Esophagus (tissue), 2 donors: ENCODE measurements around the gene STOML2. TPM values are rescaled to one million over a fixed set of nuclear protein-coding genes. Genes with fewer than 3 reads are reported as not detected.
A peak's percentile ranks its signal among the peaks of the same experiment; 100 is the strongest.

Source experiments
- H3K27ac ChIP-seq, 2 donors: one replicate each; pipeline ENCODE4 v1.5.1; 2013; ENCODE audit warnings: low read depth in 2 of 2, mild to moderate bottlenecking in 2 of 2, inconsistent platforms in 1 of 2, low read length in 1 of 2, moderate library complexity in 1 of 2
- H3K27me3 ChIP-seq, 2 donors: one replicate each; pipeline ENCODE4 v1.6.1; 2013; ENCODE audit warnings: low read length in 2 of 2, control low read depth in 1 of 2, mild to moderate bottlenecking in 1 of 2; ENCODE audit not compliant: insufficient read depth in 2 of 2, control insufficient read depth in 1 of 2
- H3K36me3 ChIP-seq, 2 donors: one replicate each; pipeline ENCODE4 v1.6.1; 2013; ENCODE audit warnings: low read length in 1 of 2; ENCODE audit not compliant: control insufficient read depth in 2 of 2, insufficient read depth in 2 of 2
- H3K4me1 ChIP-seq, 2 donors: one replicate each; pipeline ENCODE4 v1.6.1; 2013; ENCODE audit warnings: low read length in 1 of 2; ENCODE audit not compliant: control insufficient read depth in 2 of 2, insufficient read depth in 2 of 2
- H3K4me3 ChIP-seq, 2 donors: one replicate each; pipeline ENCODE4 v1.5.1; 2013; ENCODE audit warnings: low read length in 2 of 2, mild to moderate bottlenecking in 2 of 2, low read depth in 1 of 2, moderate library complexity in 1 of 2
- H3K9me3 ChIP-seq, 2 donors: one replicate each; pipeline ENCODE4 v1.6.1; 2013; ENCODE audit warnings: mild to moderate bottlenecking in 2 of 2, low read depth in 1 of 2, low read length in 1 of 2, moderate library complexity in 1 of 2; ENCODE audit not compliant: control insufficient read depth in 2 of 2, insufficient read depth in 1 of 2
- WGBS, 2 donors: extraction: QIAGEN DNeasy Blood & Tissue Kit; methylation state at CpG; one replicate each; pipeline ENCODE4 v1.1.7; 2013; 5-methylcytosine and 5-hydroxymethylcytosine counted together
- polyA plus RNA-seq, 2 donors: library from polyadenylated mRNA; stranded (reverse); fragments of 200-250 nt; gene quantifications; one replicate each; pipeline ENCODE4 v1.2.3, GENCODE V29; 2013
- donor health status: healthy with polysubstance abuse.
- donor health status: Bipolar disorder and iron deficiency.

The STOML2 gene
- polyA plus RNA-seq, 2 donors = 32.9 to 107 TPM

- no peaks in the 10 kb centered on the region for H3K4me1 ChIP-seq
- H3K36me3 ChIP-seq = peaks cover 55 to 64% of the 10 kb centered on the region in 2 donors
- H3K9me3 ChIP-seq = no peaks in the 10 kb centered on the region
- 94% methylated on average over 10 of the region's 10 CpGs for WGBS, 2 donors
- no peaks in the 10 kb centered on the region for H3K27me3 ChIP-seq
- H3K4me3 ChIP-seq = no peak overlapping the region
- H3K27ac ChIP-seq = no peak overlapping the region
These were observed 43.5 kb downstream of the STOML2 start for GRCh38 chr9:35059438-35059837.

- H3K4me3 ChIP-seq = no peak overlapping the region
- no peak overlapping the region for H3K27ac ChIP-seq
- no peaks in the 10 kb centered on the region for H3K27me3 ChIP-seq
- no peaks in the 10 kb centered on the region for H3K9me3 ChIP-seq
- 96 to 97% methylated on average over 8 of the region's 8 CpGs for WGBS, 2 donors
- peaks cover 35 to 47% of the 10 kb centered on the region in 2 donors for H3K36me3 ChIP-seq
- H3K4me1 ChIP-seq = no peaks in the 10 kb centered on the region
These were observed 45.7 kb downstream of the STOML2 start for GRCh38 chr9:35057271-35057620.

GRCh38 chr9:35056571-35057270 lies 46.2 kb downstream of the STOML2 start:
- Histone ChIP-seq H3K4me3 (no peak overlapping the region), H3K36me3 (peaks cover 30 to 42% of the 10 kb centered on the region in 2 donors)
- 91 to 95% methylated on average over 9 of the region's 9 CpGs for WGBS, 2 donors

DNA sequence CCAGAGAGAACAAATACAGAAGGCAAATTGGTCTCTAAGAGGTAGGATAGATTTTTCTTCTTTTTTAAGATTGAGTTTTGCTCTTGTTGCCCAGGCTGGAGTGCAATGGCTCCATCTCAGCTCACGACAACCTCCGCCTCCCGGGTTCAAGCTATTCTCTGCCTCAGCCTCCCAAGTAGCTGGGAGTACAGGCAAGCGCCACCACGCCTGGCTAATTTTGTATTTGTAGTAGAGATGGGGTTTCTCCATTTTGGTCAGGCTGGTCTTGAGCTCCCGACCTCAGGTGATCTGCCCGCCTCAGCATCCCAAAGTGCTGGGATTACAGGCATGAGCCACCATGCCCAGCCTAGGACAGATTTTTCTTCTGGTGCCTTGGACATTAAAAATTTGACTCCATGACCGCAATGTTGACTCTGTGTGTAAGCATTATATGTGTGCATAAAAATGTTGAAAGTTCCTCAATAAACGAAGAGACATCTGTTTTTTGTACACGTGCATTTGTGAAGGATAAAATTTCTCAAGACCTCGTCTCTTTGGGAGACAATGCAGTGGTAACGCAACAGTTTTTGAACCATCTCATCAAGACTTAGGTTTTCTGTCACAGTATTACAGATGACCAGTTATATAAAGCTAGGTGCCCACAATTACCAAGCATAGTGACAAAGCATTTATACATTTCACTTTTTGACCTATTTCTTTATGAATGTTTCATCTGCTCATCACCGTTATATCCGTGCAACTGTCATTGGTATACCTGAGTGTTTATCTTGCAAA lies 47.9 kb downstream of the STOML2 start:
- Histone ChIP-seq H3K36me3 (peaks cover 18 to 27% of the 10 kb centered on the region in 2 donors), H3K27ac (no peak overlapping the region), H3K27me3 (no peaks in the 10 kb centered on the region), H3K4me3 (no peak overlapping the region), H3K4me1 (no peaks in the 10 kb centered on the region), H3K9me3 (no peaks in the 10 kb centered on the region)
- 93 to 96% methylated on average over 14 of the region's 14 CpGs for WGBS, 2 donors

More at GRCh38 chr9:35056571-35057270, 46.2 kb downstream of the STOML2 start:
- Histone ChIP-seq H3K27ac (no peak overlapping the region), H3K4me1 (no peaks in the 10 kb centered on the region), H3K27me3 (no peaks in the 10 kb centered on the region), H3K9me3 (no peaks in the 10 kb centered on the region)

- Histone ChIP-seq H3K27me3 (no peaks in the 10 kb centered on the region), H3K4me3 (no peak overlapping the region), H3K4me1 (no peaks in the 10 kb centered on the region), H3K27ac (no peak overlapping the region), H3K9me3 (no peaks in the 10 kb centered on the region), H3K36me3 (peaks cover 17 to 24% of the 10 kb centered on the region in 2 donors)
- 53 to 77% methylated on average over 5 of the region's 5 CpGs for WGBS, 2 donors
These were observed 48.6 kb downstream of the STOML2 start for GRCh38 chr9:35054185-35054835.

GRCh38 chr9:35051069-35051967 lies 51.6 kb downstream of the STOML2 start:
- peaks cover 6 to 7% of the 10 kb centered on the region in 2 donors for H3K36me3 ChIP-seq
- H3K27ac ChIP-seq = peak overlapping the region in 1 of 2 donors; percentile 13
- no peaks in the 10 kb centered on the region for H3K4me1 ChIP-seq
- H3K9me3 ChIP-seq = no peaks in the 10 kb centered on the region
- 83 to 84% methylated on average over 7 of the region's 7 CpGs for WGBS, 2 donors
- H3K4me3 ChIP-seq = no peak overlapping the region
- H3K27me3 ChIP-seq = no peaks in the 10 kb centered on the region

Other genes starting within 250 kb of the STOML2 start
- under 1 TPM; 0.04 to 0.07 TPM for gene PHF24, start 144.8 kb downstream of the STOML2 start, polyA plus RNA-seq
- gene DNAJB5, start 113.4 kb downstream of the STOML2 start, polyA plus RNA-seq = 1 to 10 TPM; 4.2 to 8.9 TPM
- gene VCP, start 30.5 kb downstream of the STOML2 start, polyA plus RNA-seq = 100 to 1,000 TPM in 1 of 2 donors, 10 to 100 TPM in 1; 60.4 to 150 TPM
- 10 to 100 TPM; 14.7 to 24.5 TPM for gene FANCG, start 23.2 kb downstream of the STOML2 start, polyA plus RNA-seq
- 10 to 100 TPM; 12.3 to 12.5 TPM for gene PIGO, start 6.5 kb downstream of the STOML2 start, polyA plus RNA-seq
- gene ATOSB, start 12.7 kb upstream of the STOML2 start, polyA plus RNA-seq = 10 to 100 TPM; 19.6 to 20.9 TPM
- 10 to 100 TPM; 11.3 to 15.6 TPM for gene UNC13B, start 58.9 kb upstream of the STOML2 start, polyA plus RNA-seq